Measurements from ENCODE around the gene COIL. TPM values are rescaled to one million over a fixed set of nuclear protein-coding genes. Genes with fewer than 3 reads are reported as not detected.

Gene COIL
- total RNA-seq, 1 experiment from 2014 or later: 22.9 TPM

GRCh38 chr17:56949595-56949994, 11.3 kb downstream of the COIL start:
- Histone ChIP-seq H3K27ac (ENCODE audit: low read length) (no peak overlapping the region), H4K20me1 (ENCODE audit: low read length) (no peaks in the 10 kb centered on the region), H3K36me3 (ENCODE audit: low read depth, low read length) (peaks cover 41% of the 10 kb centered on the region), H3K4me2 (ENCODE audit: low read length) (no peak overlapping the region), H3K79me2 (ENCODE audit: low read length) (peaks cover 32% of the 10 kb centered on the region), H3K9ac (ENCODE audit: low read length) (no peak overlapping the region), H3K4me1 (ENCODE audit: insufficient read depth, low read length) (peaks cover 5% of the 10 kb centered on the region; the same call in 1 of the 2 replicates), H3K9me3 (ENCODE audit: low read length) (no peaks in the 10 kb centered on the region), H2AFZ (ENCODE audit: low read length) (no peak overlapping the region), H3F3A (ENCODE audit: low read length, unreplicated experiment) (no peaks in the 10 kb centered on the region), H3K27me3 (ENCODE audit: low read length) (no peaks in the 10 kb centered on the region), H3K4me3 (ENCODE audit: low read length) (no peak overlapping the region), H3K9me2 (replicated peaks; ENCODE audit: low read length) (no peaks in the 10 kb centered on the region)
- CTCF ChIA-PET: interaction anchor here (0.6 kb wide), 1 partner anchor 777 kb away, joined by 3 read pairs; no protein-coding TSS in a partner anchor
- POLR2A ChIA-PET (ENCODE audit: unreplicated experiment): no interaction called here
- DNase-seq (no peak), ATAC-seq (no peak)
- TF ChIP-seq EZH2phosphoT487 (IDR thresholded peaks at IDR 0.05; ENCODE audit: borderline replicate concordance, low read length) (no peak), EZH2 (IDR thresholded peaks at IDR 0.05; ENCODE audit: low read length, unreplicated experiment) (no peak)
- TF ChIP-seq, protein P1, sequence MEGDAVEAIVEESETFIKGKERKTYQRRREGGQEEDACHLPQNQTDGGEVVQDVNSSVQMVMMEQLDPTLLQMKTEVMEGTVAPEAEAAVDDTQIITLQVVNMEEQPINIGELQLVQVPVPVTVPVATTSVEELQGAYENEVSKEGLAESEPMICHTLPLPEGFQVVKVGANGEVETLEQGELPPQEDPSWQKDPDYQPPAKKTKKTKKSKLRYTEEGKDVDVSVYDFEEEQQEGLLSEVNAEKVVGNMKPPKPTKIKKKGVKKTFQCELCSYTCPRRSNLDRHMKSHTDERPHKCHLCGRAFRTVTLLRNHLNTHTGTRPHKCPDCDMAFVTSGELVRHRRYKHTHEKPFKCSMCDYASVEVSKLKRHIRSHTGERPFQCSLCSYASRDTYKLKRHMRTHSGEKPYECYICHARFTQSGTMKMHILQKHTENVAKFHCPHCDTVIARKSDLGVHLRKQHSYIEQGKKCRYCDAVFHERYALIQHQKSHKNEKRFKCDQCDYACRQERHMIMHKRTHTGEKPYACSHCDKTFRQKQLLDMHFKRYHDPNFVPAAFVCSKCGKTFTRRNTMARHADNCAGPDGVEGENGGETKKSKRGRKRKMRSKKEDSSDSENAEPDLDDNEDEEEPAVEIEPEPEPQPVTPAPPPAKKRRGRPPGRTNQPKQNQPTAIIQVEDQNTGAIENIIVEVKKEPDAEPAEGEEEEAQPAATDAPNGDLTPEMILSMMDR (conservative IDR thresholded peaks at IDR 0.05; ENCODE audit: low read depth, low read length): no peak
- no TSS peak for BruUV-seq (replicated peaks)
- intact Hi-C loops (cut with micrococcal nuclease): no loop called here

DNA sequence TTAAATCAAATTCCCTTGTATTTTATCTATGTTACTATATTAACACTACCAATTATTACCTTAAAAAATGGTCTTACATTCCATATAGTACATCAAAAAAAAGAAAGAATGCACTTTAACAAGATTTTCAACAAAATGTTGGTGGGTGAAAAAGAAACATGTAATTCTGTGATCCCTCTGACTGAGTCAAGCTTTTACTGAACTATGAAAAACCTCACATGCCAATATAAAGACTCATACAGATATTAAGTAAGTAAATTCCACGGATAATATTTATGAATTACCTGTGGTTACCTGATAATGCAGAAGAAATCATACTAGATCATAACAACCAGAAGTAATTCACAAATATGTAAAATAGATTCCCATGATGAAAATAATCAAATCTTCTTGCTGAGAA, 12.4 kb downstream of the COIL start:
- Histone ChIP-seq H3K9me2 (replicated peaks; ENCODE audit: low read length) (no peaks in the 10 kb centered on the region), H3K79me2 (ENCODE audit: low read length) (peaks cover 22% of the 10 kb centered on the region), H3F3A (ENCODE audit: low read length, unreplicated experiment) (no peaks in the 10 kb centered on the region), H3K27me3 (ENCODE audit: low read length) (no peaks in the 10 kb centered on the region), H4K20me1 (ENCODE audit: low read length) (no peaks in the 10 kb centered on the region), H2AFZ (ENCODE audit: low read length) (no peak overlapping the region), H3K27ac (ENCODE audit: low read length) (no peak overlapping the region), H3K9ac (ENCODE audit: low read length) (no peak overlapping the region), H3K9me3 (ENCODE audit: low read length) (no peaks in the 10 kb centered on the region), H3K4me3 (ENCODE audit: low read length) (no peak overlapping the region), H3K36me3 (ENCODE audit: low read depth, low read length) (peaks cover 47% of the 10 kb centered on the region), H3K4me1 (ENCODE audit: insufficient read depth, low read length) (peaks cover 2% of the 10 kb centered on the region; the same call in 1 of the 2 replicates), H3K4me2 (ENCODE audit: low read length) (no peak overlapping the region)
- TF ChIP-seq EZH2phosphoT487 (IDR thresholded peaks at IDR 0.05; ENCODE audit: borderline replicate concordance, low read length): no peak
- TF ChIP-seq, protein P1 (conservative IDR thresholded peaks at IDR 0.05; ENCODE audit: low read depth, low read length): no peak
- TF ChIP-seq EZH2 (IDR thresholded peaks at IDR 0.05; ENCODE audit: low read length, unreplicated experiment): no peak
- ChIA-PET CTCF (interaction anchor here (0.6 kb wide), 1 partner anchor 61 kb away, joined by 3 read pairs; no protein-coding TSS in a partner anchor), POLR2A (ENCODE audit: unreplicated experiment) (no interaction called here)
- intact Hi-C loops (cut with micrococcal nuclease): no loop called here
- no TSS peak for BruUV-seq (replicated peaks)
- DNase-seq (no peak), ATAC-seq (no peak)

DNA sequence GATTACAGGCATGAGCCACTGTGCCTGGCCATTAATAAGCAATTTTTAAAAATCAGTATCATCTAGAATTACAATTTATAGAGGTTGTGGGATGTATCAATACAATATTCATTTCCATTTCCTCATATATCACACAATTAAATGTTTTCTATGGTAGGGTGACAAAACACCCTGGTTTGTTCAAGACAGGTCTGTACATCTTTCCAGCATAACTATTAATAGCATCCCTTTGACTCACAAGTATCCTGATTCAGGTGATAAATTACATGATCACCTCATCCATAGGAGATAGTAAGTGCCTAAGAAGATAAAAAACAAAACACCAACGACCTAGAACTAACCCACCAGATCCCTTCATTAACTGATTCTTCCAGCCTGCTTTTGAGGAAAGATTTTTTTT, 13.1 kb downstream of the COIL start:
- TF ChIP-seq EZH2 (IDR thresholded peaks at IDR 0.05; ENCODE audit: low read length, unreplicated experiment) (no peak), EZH2phosphoT487 (IDR thresholded peaks at IDR 0.05; ENCODE audit: borderline replicate concordance, low read length) (no peak)
- TF ChIP-seq, protein P1 (conservative IDR thresholded peaks at IDR 0.05; ENCODE audit: low read depth, low read length): no peak
- POLR2A ChIA-PET (ENCODE audit: unreplicated experiment): no interaction called here
- Histone ChIP-seq H3K9ac (ENCODE audit: low read length) (no peak overlapping the region), H4K20me1 (ENCODE audit: low read length) (no peaks in the 10 kb centered on the region), H3K27ac (ENCODE audit: low read length) (no peak overlapping the region), H3K27me3 (ENCODE audit: low read length) (no peaks in the 10 kb centered on the region), H3K9me2 (replicated peaks; ENCODE audit: low read length) (no peaks in the 10 kb centered on the region), H2AFZ (ENCODE audit: low read length) (no peak overlapping the region), H3K36me3 (ENCODE audit: low read depth, low read length) (peaks cover 52% of the 10 kb centered on the region), H3K9me3 (ENCODE audit: low read length) (no peaks in the 10 kb centered on the region), H3K4me1 (ENCODE audit: insufficient read depth, low read length) (no peaks in the 10 kb centered on the region), H3K4me3 (ENCODE audit: low read length) (no peak overlapping the region), H3K79me2 (ENCODE audit: low read length) (peaks cover 17% of the 10 kb centered on the region), H3F3A (ENCODE audit: low read length, unreplicated experiment) (no peaks in the 10 kb centered on the region), H3K4me2 (ENCODE audit: low read length) (no peak overlapping the region)
- intact Hi-C loops (cut with micrococcal nuclease): no loop called here
- no TSS peak for BruUV-seq (replicated peaks)
- CTCF ChIA-PET: interaction anchor here (0.6 kb wide), 1 partner anchor 62 kb away, joined by 3 read pairs; no protein-coding TSS in a partner anchor
- DNase-seq: no peak
- no peak for ATAC-seq

Measured in PC-3 (cell line).